ENCODE data around the gene GUF1.

The GUF1 gene, protein sequence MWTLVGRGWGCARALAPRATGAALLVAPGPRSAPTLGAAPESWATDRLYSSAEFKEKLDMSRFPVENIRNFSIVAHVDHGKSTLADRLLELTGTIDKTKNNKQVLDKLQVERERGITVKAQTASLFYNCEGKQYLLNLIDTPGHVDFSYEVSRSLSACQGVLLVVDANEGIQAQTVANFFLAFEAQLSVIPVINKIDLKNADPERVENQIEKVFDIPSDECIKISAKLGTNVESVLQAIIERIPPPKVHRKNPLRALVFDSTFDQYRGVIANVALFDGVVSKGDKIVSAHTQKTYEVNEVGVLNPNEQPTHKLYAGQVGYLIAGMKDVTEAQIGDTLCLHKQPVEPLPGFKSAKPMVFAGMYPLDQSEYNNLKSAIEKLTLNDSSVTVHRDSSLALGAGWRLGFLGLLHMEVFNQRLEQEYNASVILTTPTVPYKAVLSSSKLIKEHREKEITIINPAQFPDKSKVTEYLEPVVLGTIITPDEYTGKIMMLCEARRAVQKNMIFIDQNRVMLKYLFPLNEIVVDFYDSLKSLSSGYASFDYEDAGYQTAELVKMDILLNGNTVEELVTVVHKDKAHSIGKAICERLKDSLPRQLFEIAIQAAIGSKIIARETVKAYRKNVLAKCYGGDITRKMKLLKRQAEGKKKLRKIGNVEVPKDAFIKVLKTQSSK

DNA sequence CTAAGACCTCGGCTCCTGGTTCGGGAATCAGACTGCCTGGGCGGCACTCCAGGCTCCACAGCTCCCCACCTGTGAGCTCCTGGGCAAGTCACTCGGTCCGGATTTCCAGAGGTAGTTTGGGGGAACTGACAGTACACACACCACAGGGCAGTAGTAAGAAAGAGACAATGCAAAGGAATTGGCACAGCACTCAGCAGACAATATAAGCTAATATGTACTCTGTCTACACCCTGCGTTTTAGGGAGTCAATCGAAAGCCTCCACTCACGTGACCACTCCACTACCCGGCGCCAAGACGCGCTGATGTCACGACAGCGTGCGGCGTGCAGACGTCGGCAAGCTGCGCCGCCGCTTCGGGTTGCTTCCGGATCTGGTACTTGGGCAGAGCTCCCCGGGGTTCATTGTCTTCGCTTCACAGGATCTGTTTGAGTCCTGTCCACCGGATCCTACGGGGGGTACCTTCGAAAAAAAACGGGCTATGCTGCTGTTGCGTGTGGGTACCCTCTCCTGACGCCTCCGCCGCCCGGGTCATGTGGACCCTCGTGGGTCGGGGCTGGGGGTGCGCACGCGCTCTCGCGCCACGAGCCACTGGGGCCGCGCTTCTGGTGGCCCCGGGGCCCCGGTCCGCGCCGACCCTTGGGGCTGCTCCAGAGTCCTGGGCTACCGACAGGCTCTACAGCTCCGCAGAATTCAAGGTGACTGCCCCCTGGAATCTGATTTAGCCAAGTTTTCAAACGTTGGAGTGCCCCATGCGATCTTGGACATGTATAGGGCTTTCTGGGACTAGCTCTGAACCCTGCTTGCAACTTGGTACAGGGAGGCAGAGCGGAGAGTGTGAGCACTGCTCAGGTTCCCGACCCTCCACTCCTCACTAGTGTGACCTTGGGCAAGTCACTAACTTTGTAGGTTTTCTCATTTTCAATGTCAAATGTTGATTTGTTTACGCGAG is at the start of gene GUF1:
TSS of gene GUF1 (plus strand) at position 327 of the 948 bp plus-strand sequence. CDS start at position 530, 203 bp downstream.
- TF ChIP-seq, protein P1, sequence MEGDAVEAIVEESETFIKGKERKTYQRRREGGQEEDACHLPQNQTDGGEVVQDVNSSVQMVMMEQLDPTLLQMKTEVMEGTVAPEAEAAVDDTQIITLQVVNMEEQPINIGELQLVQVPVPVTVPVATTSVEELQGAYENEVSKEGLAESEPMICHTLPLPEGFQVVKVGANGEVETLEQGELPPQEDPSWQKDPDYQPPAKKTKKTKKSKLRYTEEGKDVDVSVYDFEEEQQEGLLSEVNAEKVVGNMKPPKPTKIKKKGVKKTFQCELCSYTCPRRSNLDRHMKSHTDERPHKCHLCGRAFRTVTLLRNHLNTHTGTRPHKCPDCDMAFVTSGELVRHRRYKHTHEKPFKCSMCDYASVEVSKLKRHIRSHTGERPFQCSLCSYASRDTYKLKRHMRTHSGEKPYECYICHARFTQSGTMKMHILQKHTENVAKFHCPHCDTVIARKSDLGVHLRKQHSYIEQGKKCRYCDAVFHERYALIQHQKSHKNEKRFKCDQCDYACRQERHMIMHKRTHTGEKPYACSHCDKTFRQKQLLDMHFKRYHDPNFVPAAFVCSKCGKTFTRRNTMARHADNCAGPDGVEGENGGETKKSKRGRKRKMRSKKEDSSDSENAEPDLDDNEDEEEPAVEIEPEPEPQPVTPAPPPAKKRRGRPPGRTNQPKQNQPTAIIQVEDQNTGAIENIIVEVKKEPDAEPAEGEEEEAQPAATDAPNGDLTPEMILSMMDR (IDR thresholded peaks at IDR 0.05; ENCODE audit: low read depth, low read length, missing control alignments) = no peak
- peak within 1 kb of the TSS; percentile 96 for H3K4me3 ChIP-seq (ENCODE audit: low read depth, low read length)

DNA sequence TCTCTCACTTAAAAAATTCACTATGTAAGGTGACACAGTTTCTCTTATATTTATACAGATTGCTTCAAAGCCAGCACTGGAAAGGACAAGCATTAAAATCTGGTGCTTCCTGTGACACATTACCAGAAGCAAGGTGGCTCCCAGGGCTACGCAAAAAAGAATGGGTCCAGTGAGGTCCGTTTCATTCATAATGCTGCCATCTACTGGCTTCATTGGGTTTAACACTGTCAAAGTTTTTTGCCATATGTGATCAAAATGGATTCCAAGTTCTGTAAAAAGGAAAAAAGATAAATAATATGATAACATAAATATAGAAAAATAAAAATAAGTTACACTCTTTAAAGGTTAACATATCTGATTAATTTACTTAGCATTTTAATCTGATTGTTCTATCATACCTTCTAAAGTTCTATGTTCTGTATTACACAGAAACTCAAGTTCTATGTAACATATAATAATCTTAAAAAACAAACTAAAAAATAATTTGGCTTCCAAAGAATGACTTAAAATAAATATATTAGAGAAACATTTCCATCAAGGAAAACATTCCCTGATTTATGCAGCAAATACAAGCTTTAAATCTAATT is 48.8 kb upstream of the GUF1 start:
- no peak overlapping the region for H3K4me3 ChIP-seq (ENCODE audit: low read depth, low read length)
- DNase-seq (ENCODE audit: low read depth) = peak; percentile 7
- TF ChIP-seq, protein P1 (IDR thresholded peaks at IDR 0.05; ENCODE audit: low read depth, low read length, missing control alignments) = peak; percentile 55

More for the DNA sequence above, at the start of gene GUF1:
- DNase-seq (ENCODE audit: low read depth) = peak; percentile 74

DNA sequence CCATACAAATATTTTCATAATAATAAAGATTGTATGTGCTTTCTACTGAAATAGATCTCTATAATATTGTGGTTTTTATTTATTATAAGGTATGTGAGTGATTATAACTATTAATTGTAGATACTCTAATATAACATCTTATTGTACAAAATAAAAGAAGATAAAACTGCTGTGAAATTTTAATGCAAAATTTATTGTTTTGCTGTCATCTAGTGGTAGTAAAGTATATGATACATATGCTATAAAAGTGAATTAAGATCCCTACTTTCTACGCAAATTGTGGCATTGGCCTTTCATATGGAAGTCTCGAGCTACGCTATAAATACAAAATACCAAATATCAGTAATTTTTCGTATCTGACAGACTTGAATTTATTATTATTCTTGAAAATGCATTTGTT is 46.1 kb upstream of the GUF1 start:
- TF ChIP-seq, protein P1 (IDR thresholded peaks at IDR 0.05; ENCODE audit: low read depth, low read length, missing control alignments) = no peak
- no peak for DNase-seq (ENCODE audit: low read depth)
- no peak overlapping the region for H3K4me3 ChIP-seq (ENCODE audit: low read depth, low read length)

DNA sequence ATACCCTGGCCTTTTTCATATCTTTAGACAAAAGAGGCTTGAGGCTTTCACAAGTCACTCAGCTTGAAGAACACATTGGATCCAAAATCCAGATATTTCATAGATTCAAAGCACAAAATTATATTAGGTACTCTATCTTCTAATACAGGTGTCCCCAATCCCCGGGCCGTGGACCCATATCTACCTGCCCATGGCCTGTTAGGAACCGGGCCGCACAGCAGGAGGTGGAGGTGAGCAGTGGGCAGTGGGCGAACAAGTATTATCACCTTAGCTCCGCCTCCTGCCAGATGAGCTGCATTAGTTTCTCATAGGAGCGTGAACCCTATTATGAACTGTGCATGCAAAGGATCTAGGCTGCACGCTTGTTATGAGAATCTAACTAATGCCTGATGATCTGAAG is 45.5 kb upstream of the GUF1 start:
- H3K4me3 ChIP-seq (ENCODE audit: low read depth, low read length) = no peak overlapping the region
- no peak for DNase-seq (ENCODE audit: low read depth)
- TF ChIP-seq, protein P1 (IDR thresholded peaks at IDR 0.05; ENCODE audit: low read depth, low read length, missing control alignments) = no peak

DNA sequence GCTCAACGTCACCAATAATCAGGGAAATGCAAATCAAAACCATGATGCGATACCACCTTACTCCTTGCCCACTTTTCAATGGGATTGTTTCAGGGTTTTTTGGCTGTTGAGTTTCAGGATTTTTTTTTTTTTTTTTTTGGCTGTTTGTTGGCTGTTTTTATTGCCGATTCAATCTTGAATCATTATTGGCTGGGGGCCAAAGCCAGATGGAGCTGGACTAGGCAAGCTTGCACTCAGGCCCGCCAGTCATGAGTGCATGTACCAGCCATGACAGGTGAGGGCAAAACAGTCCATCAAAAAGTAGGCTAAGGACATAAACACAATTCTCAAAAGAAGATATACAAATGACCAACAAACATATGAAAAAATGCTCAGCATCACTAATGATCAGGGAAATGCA is 40.1 kb upstream of the GUF1 start:
- TF ChIP-seq, protein P1 (IDR thresholded peaks at IDR 0.05; ENCODE audit: low read depth, low read length, missing control alignments) = no peak
- no peak for DNase-seq (ENCODE audit: low read depth)
- H3K4me3 ChIP-seq (ENCODE audit: low read depth, low read length) = no peak overlapping the region

DNA sequence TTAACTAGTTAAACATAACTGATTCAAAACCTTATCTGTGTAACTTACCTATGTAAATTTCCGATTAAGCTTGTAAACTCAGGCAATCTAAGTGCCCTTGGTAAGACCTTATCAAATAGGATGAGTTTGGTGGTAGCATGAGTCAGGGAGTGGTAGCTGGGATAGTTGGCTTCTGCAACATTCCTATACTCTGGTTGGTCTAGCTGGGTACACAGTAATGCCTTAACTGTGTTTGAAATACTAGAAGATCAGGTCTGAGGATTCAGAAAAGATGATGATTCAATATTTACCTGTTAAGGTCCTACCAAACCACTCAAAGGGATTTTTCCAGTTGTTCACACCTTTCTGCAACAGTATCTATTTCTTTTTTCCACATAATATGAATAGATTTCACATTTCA is 32.1 kb upstream of the GUF1 start:
- TF ChIP-seq, protein P1 (IDR thresholded peaks at IDR 0.05; ENCODE audit: low read depth, low read length, missing control alignments) = no peak
- no peak for DNase-seq (ENCODE audit: low read depth)
- H3K4me3 ChIP-seq (ENCODE audit: low read depth, low read length) = no peak overlapping the region
